HEK293 (cell line): ENCODE measurements around the gene CLIC5.

Experiments used
- CTCF ChIA-PET: fragments of 350-600 bp; formaldehyde crosslinking; extraction: SDS; loops from one replicate; lab custom pipeline; 2021; ENCODE audit warnings: antibody characterized with exemption; lab: Yijun Ruan, JAX
- POLR2A ChIA-PET: fragments of 300-600 bp; formaldehyde crosslinking; extraction: SDS; loops from one replicate; lab custom pipeline; 2020; ENCODE audit warnings: antibody characterized with exemption, inconsistent platforms; lab: Yijun Ruan, JAX
- H3K27ac ChIP-seq: fragments of 200-500 bp; sonication (Bioruptor generic); 2 replicates; pipeline ENCODE4 v1.5.1; 2014; ENCODE audit warnings: low read depth, low read length, control low read depth, inconsistent platforms; ENCODE audit errors: extremely low read depth
- H3K36me3 ChIP-seq, 2 experiments: fragments of 200-500 bp in 1 of 2; sonication (Bioruptor generic) in 1 of 2; 1 replicate in 1 of 2; 2 replicates in 1 of 2; pipeline ENCODE4 v1.5.1; 2014 to 2017; ENCODE audit warnings: inconsistent platforms in 2 of 2, low read length in 2 of 2; ENCODE audit not compliant: control insufficient read depth in 2 of 2, insufficient read depth in 1 of 2
- H3K4me1 ChIP-seq: fragments of 200-500 bp; sonication (Bioruptor generic); 2 replicates; pipeline ENCODE4 v1.5.1; 2014; ENCODE audit warnings: mild to moderate bottlenecking, low read length, inconsistent platforms; ENCODE audit not compliant: control insufficient read depth, insufficient read depth
- H3K4me3 ChIP-seq: 2 replicates; pipeline ENCODE4 v1.5.1; 2011; ENCODE audit warnings: low read depth, mild to moderate bottlenecking, control low read depth, low read length, moderate library complexity
- H3K9me3 ChIP-seq: fragments of 200-500 bp; sonication (Bioruptor generic); 2 replicates; pipeline ENCODE4 v1.5.1; 2014; ENCODE audit warnings: low read depth, low read length, inconsistent platforms; ENCODE audit not compliant: control insufficient read depth, insufficient read depth
- MZF1 ChIP-seq: fragments of 450-650 bp; formaldehyde crosslinking; IDR thresholded peaks from 2 replicates; pipeline ENCODE4 v1.5.1; 2017; ENCODE audit warnings: missing biosample characterization, missing genetic modification characterization, borderline replicate concordance
- SCRT2 ChIP-seq: fragments of 450-650 bp; formaldehyde crosslinking; IDR thresholded peaks from 2 replicates; pipeline ENCODE4 v1.5.1; 2016; ENCODE audit warnings: missing biosample characterization, missing genetic modification characterization
- SP7 ChIP-seq: fragments of 450-650 bp; formaldehyde crosslinking; IDR thresholded peaks from 2 replicates; pipeline ENCODE4 v1.5.1; 2016; ENCODE audit warnings: missing biosample characterization, missing genetic modification characterization
- WT1 ChIP-seq: fragments of 450-650 bp; formaldehyde crosslinking; IDR thresholded peaks from 2 replicates; pipeline ENCODE4 v1.5.1; 2016; ENCODE audit warnings: missing biosample characterization, missing genetic modification characterization
- ZBTB7A ChIP-seq: fragments of 450-650 bp; formaldehyde crosslinking; IDR thresholded peaks from 2 replicates; pipeline ENCODE4 v1.5.1; 2016; ENCODE audit warnings: low read depth, missing biosample characterization, missing genetic modification characterization
- ZFHX2 ChIP-seq: fragments of 450-650 bp; formaldehyde crosslinking; conservative IDR thresholded peaks from 2 replicates; pipeline ENCODE4 v1.5.1; 2016; ENCODE audit warnings: missing biosample characterization, missing genetic modification characterization
- ZFP3 ChIP-seq: fragments of 450-650 bp; formaldehyde crosslinking; IDR thresholded peaks from 2 replicates; pipeline ENCODE4 v1.5.1; 2016; ENCODE audit warnings: low read depth, missing biosample characterization, missing genetic modification characterization
- ZIC2 ChIP-seq: fragments of 450-650 bp; formaldehyde crosslinking; IDR thresholded peaks from 2 replicates; pipeline ENCODE4 v1.5.1; 2016; ENCODE audit warnings: missing biosample characterization, missing genetic modification characterization
- ZNF114 ChIP-seq: fragments of 450-650 bp; formaldehyde crosslinking; IDR thresholded peaks from 2 replicates; pipeline ENCODE4 v1.5.0; 2017; ENCODE audit warnings: missing biosample characterization, missing genetic modification characterization
- ZNF157 ChIP-seq: fragments of 450-650 bp; formaldehyde crosslinking; IDR thresholded peaks from 2 replicates; pipeline ENCODE4 v1.5.1; 2016; ENCODE audit warnings: missing biosample characterization, missing genetic modification characterization
- ZNF266 ChIP-seq: fragments of 450-650 bp; formaldehyde crosslinking; IDR thresholded peaks from 2 replicates; pipeline ENCODE4 v1.5.1; 2016; ENCODE audit warnings: missing biosample characterization, missing genetic modification characterization, low read depth
- ZNF366 ChIP-seq: fragments of 450-650 bp; formaldehyde crosslinking; conservative IDR thresholded peaks from 2 replicates; pipeline ENCODE4 v1.5.1; 2016; ENCODE audit warnings: missing biosample characterization, missing genetic modification characterization
- ZNF394 ChIP-seq: fragments of 450-650 bp; formaldehyde crosslinking; IDR thresholded peaks from 2 replicates; pipeline ENCODE4 v1.5.1; 2016; ENCODE audit warnings: missing biosample characterization, missing genetic modification characterization, mild to moderate bottlenecking, moderate library complexity, borderline replicate concordance
- ZNF426 ChIP-seq: fragments of 450-650 bp; formaldehyde crosslinking; IDR thresholded peaks from 2 replicates; pipeline ENCODE4 v1.5.1; 2017; ENCODE audit warnings: missing biosample characterization, missing genetic modification characterization, mild to moderate bottlenecking, inconsistent platforms, moderate library complexity
- ZNF626 ChIP-seq: fragments of 450-650 bp; sonication (Bioruptor Pico); formaldehyde crosslinking; IDR thresholded peaks from 2 replicates; pipeline ENCODE4 v1.5.1; 2018; ENCODE audit warnings: missing biosample characterization, missing genetic modification characterization, inconsistent platforms
- ZNF654 ChIP-seq: fragments of 450-650 bp; formaldehyde crosslinking; IDR thresholded peaks from 2 replicates; pipeline ENCODE4 v1.5.1; 2016; ENCODE audit warnings: low read depth, missing biosample characterization, missing genetic modification characterization
- ZNF677 ChIP-seq: fragments of 450-650 bp; IDR thresholded peaks from 2 replicates; pipeline ENCODE4 v1.5.0; 2018; ENCODE audit warnings: missing biosample characterization, mild to moderate bottlenecking, missing genetic modification characterization, moderate library complexity
- TF ChIP-seq, protein P1 (sequence below): fragments of 450-650 bp; formaldehyde crosslinking; IDR thresholded peaks from 2 replicates; pipeline ENCODE4 v1.5.1; 2016; ENCODE audit warnings: missing biosample characterization, missing genetic modification characterization
- TF ChIP-seq, protein P2 (sequence below): fragments of 450-650 bp; formaldehyde crosslinking; IDR thresholded peaks from 2 replicates; pipeline ENCODE4 v1.5.1; 2016; ENCODE audit warnings: missing biosample characterization, missing genetic modification characterization

CLIC5 gene

GRCh38 chr6:45952168-45952529 is 63.5 kb downstream of the CLIC5 start:
- TF ChIP-seq SCRT2 (tag by site-specific recombination) (no peak), ZNF366 (no peak), ZNF654 (tag by site-specific recombination) (no peak), ZIC2 (tag by site-specific recombination) (no peak), ZFHX2 (tag by site-specific recombination) (no peak), SP7 (tag by site-specific recombination) (no peak), ZNF394 (tag by site-specific recombination) (no peak), WT1 (tag by site-specific recombination) (no peak), ZNF677 (tag by site-specific recombination) (no peak), ZNF626 (tag by site-specific recombination) (no peak), ZNF266 (tag by site-specific recombination) (no peak), ZNF426 (tag by site-specific recombination) (no peak), ZNF157 (tag by site-specific recombination) (no peak), ZFP3 (no peak), ZBTB7A (tag by site-specific recombination) (no peak)
- TF ChIP-seq, protein P1, sequence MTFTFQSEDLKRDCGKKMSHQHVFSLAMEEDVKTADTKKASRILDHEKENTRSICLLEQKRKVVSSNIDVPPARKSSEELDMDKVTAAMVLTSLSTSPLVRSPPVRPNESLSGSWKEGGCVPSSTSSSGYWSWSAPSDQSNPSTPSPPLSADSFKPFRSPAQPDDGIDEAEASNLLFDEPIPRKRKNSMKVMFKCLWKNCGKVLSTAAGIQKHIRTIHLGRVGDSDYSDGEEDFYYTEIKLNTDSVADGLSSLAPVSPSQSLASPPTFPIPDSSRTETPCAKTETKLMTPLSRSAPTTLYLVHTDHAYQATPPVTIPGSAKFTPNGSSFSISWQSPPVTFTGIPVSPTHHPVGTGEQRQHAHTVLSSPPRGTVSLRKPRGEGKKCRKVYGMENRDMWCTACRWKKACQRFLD (tag by site-specific recombination), result no peak
- TF ChIP-seq, protein P2, sequence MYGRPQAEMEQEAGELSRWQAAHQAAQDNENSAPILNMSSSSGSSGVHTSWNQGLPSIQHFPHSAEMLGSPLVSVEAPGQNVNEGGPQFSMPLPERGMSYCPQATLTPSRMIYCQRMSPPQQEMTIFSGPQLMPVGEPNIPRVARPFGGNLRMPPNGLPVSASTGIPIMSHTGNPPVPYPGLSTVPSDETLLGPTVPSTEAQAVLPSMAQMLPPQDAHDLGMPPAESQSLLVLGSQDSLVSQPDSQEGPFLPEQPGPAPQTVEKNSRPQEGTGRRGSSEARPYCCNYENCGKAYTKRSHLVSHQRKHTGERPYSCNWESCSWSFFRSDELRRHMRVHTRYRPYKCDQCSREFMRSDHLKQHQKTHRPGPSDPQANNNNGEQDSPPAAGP (tag by site-specific recombination), result no peak
- TF ChIP-seq, all 188 proteins: peak for 0
- H3K27ac ChIP-seq, result no peak overlapping the region
- H3K36me3 ChIP-seq, result no peaks in the 10 kb centered on the region
- H3K4me3 ChIP-seq, result no peak overlapping the region
- no peaks in the 10 kb centered on the region for H3K9me3 ChIP-seq
- H3K4me1 ChIP-seq, result no peaks in the 10 kb centered on the region
- ChIA-PET CTCF (no interaction called here), POLR2A (no interaction called here)

GRCh38 chr6:45951321-45952167 is 64.1 kb downstream of the CLIC5 start:
- CTCF ChIA-PET, result interaction anchor here (0.7 to 1.0 kb wide), 3 partner anchors 13 to 29 kb away, joined by 3 to 4 read pairs (median 4); no protein-coding TSS in a partner anchor

More at GRCh38 chr6:45951321-45952167, 64.1 kb downstream of the CLIC5 start:
- Histone ChIP-seq H3K4me3 (no peak overlapping the region), H3K36me3 (no peaks in the 10 kb centered on the region), H3K4me1 (no peaks in the 10 kb centered on the region), H3K9me3 (no peaks in the 10 kb centered on the region), H3K27ac (no peak overlapping the region)
- TF ChIP-seq ZNF114 (tag by site-specific recombination) (no peak), MZF1 (tag by site-specific recombination) (no peak), WT1 (tag by site-specific recombination) (peak; percentile 90), ZNF394 (tag by site-specific recombination) (no peak)
- TF ChIP-seq, protein P2 (tag by site-specific recombination), result peak; percentile 64; the same call in 1 of the 2 replicates
- POLR2A ChIA-PET, result no interaction called here
